Stimulated activated CD4-positive, alpha-beta T cell treated with anti-CD3 and anti-CD28 coated beads, Interleukin-1b, Interleukin-23, amount 100 ng/mL, for 1 hour (primary cell): ENCODE measurements around the gene HS6ST1.
"Not testable (repeated sequence)": the region's sequence is repeated elsewhere in the genome, so short reads cannot be mapped to it uniquely, and the experiment has no call there.

ENCODE experiments used
- DNase-seq, 2 donors: peaks; one replicate each; pipeline ENCODE4 v3.0.0-alpha.2; 2020; ENCODE audit warnings: low read depth in 2 of 2

The HS6ST1 gene

GRCh38 chr2:128268611-128269010 is 50.1 kb downstream of the HS6ST1 start:
- DNase-seq: not testable (repeated sequence)

DNA sequence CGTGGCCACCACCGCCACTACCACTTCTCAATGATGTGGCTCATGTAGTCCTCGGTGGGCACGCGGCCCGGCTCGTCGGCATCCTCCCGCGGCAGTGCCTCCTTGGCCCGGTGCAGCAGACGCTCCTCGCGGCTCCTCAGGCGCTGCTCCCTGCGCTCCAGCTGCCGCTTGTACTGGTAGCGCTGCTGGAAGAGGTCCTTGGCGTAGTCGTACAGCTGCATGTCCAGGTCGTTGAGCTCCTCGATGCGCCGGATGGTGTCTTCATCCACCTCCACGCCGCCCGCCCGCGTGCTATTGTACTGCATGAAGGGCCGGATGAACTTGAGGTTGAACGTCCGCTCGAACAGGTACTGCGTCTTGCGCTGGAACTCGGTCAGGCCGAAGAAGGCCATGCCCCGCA is 50.5 kb downstream of the HS6ST1 start:
- DNase-seq: not testable (repeated sequence)

GRCh38 chr2:128267649-128268048 is 51.0 kb downstream of the HS6ST1 start:
- not testable (repeated sequence) for DNase-seq

GRCh38 chr2:128267197-128267596 is 51.5 kb downstream of the HS6ST1 start:
- not testable (repeated sequence) for DNase-seq

DNA sequence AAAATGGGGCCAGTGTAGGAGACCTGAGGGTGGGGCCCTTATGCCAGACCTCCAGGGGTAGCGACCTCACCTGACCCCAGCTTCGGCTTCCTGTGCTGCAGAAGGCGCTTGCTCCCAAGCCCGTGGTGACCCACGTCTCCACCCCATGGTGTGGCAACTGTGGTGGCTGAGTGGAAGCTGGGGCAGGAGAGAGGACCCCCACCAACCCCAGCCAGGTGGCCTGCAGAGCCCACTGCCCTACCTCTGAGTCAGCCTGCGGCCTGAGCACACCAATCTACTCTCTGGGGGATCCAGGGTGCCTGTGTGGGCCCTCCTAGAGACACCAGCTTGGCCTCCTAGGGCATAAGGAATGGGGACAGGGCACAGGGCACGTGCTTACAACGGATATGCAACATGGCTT is 52.2 kb downstream of the HS6ST1 start:
- not testable (repeated sequence) for DNase-seq

DNA sequence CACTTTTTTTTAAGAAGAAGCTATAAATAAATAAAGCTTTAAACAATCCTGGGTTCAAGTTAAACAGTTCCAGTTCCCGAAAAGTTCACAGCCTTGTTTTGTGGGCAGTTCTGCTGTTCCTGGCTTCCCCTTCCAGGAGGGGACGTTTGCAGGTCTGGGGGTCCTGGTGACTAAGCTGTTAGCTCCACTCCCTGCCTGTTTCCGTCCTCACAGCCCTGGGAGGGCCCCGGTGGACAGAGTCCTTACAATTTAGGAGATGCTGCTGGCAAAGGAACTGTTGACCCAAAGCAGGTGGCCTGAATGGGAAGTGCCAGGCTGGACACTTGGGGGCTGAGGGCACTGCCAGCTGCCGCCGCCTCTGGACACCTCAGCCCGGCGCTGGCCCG is 53.1 kb downstream of the HS6ST1 start:
- not testable (repeated sequence) for DNase-seq

DNA sequence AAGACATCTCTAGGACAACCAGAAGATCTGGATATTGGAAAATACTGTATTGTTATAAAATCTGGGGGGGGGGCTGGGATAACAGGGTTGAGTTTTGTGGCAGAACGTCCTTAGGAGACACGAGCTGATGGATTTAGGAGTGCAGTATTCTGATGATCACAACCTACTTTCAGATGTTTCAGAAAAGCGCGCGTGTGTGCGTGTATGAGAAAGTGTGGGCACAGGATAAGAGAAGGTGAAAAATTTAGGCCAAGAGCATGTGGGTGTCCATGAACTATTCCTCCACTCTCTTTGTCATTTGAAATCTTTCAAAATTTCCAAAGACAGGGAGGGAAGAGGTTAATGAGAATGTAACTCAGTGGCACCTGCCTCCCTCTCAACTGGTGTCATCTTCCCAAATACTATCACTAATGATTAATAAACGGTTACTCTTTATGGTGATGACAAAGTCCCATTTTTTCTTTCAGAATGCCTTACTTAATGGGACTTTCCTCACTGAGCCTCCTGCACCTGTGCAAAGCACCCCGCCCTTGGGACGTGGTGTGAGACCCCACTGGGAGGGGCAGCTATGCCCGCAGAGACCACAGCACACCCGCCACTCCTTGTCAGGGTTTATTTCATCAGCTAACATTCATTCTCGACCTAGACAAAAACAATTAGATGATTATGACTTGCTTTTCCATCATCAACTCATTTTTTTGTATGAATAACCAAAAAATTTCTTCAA is 53.6 kb downstream of the HS6ST1 start:
- no peak for DNase-seq

GRCh38 chr2:128263902-128264331 is 54.8 kb downstream of the HS6ST1 start:
- DNase-seq: no peak

- DNase-seq: no peak
These were observed 56.1 kb downstream of the HS6ST1 start for GRCh38 chr2:128262315-128263253.

- DNase-seq: no peak
These were observed 57.2 kb downstream of the HS6ST1 start for GRCh38 chr2:128261245-128262128.

- no peak for DNase-seq
These were observed 58.2 kb downstream of the HS6ST1 start for GRCh38 chr2:128260239-128261138.

GRCh38 chr2:128259585-128259984 is 59.1 kb downstream of the HS6ST1 start:
- no peak for DNase-seq

GRCh38 chr2:128258218-128258617 is 60.5 kb downstream of the HS6ST1 start:
- DNase-seq: no peak

- DNase-seq: no peak
These were observed 66.2 kb downstream of the HS6ST1 start for GRCh38 chr2:128252501-128252900.

DNA sequence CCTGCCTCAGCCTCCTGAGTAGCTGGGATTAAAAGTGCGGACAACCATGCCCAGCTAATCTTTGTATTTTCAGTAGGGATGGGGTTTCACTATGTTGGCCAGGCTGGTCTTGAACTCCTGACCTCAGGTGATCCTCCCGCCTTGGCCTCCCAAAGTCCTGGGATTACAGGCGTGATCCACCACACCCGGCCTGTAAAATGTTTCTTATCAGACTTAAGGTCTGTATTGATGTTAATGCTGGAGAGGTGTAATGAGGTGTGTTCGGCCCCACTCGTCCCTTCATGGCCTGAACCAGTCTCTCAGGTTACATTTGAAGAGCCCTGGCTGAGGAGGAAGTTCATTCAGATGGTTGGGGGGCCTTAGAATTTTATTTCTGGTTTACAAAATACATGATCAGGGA is 66.6 kb downstream of the HS6ST1 start:
- not testable (repeated sequence) for DNase-seq

GRCh38 chr2:128250229-128251025 is 68.2 kb downstream of the HS6ST1 start:
- DNase-seq: no peak

DNA sequence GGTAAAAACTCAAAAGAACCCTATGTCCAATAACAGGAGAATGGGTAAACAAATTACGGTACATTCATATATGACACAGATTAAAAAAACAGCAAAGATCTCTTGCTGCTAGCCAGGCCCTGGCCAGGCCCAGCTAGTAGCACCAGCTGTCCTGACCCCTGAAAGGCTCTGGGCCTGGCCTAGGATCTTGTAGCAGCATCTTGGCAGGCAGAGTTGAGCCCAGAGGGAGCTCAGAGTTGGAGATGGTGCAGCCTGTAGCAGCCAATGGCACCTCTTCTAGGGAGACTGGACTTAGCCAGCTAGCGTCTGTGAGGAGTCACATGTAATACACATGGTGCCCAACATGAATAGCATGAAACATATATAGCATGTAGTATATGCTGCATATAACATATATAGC is 69.1 kb downstream of the HS6ST1 start:
- DNase-seq: no peak

DNA sequence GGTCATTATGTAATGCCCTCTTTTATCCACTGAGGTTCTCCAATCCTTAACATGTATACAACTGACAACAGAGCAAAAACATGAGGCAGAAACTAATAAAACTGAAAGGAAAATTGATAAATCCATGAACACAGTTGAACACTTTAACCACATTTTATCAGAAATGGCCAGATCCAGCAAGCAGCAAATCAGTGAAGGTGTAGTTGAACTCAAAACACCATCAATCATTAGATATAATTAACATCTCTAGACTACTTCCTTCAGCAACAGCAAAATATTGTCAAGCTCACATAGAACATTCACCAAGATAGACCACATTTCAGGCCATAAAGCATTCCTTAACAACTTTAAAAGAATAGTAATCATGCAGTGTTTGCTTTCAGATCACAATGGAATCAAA is 72.9 kb downstream of the HS6ST1 start:
- DNase-seq: no peak

DNA sequence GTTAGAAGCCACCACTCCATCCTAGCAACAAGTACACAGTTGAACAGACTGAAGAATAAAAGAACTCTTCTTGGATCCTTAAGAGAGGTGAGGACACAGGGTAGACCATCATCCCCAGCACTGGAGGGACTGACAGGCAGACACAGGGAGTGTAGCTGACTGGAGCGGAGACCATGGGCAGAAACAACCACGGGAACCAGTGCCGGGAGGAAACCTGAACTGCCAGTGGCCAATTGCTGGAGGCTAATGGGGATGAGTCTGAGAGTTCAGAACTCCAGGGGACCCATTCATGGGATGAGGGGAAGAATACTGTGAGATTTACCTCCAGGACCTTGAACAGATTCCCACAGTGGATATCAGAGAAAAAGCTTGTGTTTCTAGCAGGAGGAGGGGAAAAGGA is 76.8 kb downstream of the HS6ST1 start:
- DNase-seq: no peak
